NB4 (cell line): ENCODE measurements around the gene OSBPL10.

Experiments
- DNase-seq: peaks from one replicate; pipeline ENCODE4 v3.0.0; 2010; ENCODE audit warnings: low read depth
- H3K4me3 ChIP-seq: one replicate; pipeline ENCODE4 v1.5.1; 2011; ENCODE audit warnings: mild to moderate bottlenecking, low read depth, low read length, moderate library complexity
- CTCF ChIP-seq: IDR thresholded peaks from one replicate; pipeline ENCODE4 v1.5.1; 2012; ENCODE audit warnings: low read depth, low read length
- MAX ChIP-seq: IDR thresholded peaks from 2 replicates; pipeline ENCODE4 v1.6.1; 2011; ENCODE audit warnings: low read depth, low read length
- MYC ChIP-seq: IDR thresholded peaks from 2 replicates; pipeline ENCODE4 v1.6.1; 2011; ENCODE audit warnings: low read depth, low read length
- POLR2A ChIP-seq: IDR thresholded peaks from 2 replicates; pipeline ENCODE4 v1.6.1; 2011; ENCODE audit warnings: mild to moderate bottlenecking; ENCODE audit not compliant: insufficient read length; ENCODE audit errors: extremely low read depth

Gene OSBPL10

GRCh38 chr3:31725568-31725967 lies 255.5 kb downstream of the OSBPL10 start:
- no peak overlapping the region for H3K4me3 ChIP-seq
- DNase-seq: no peak
- TF ChIP-seq MYC (no peak), POLR2A (no peak), CTCF (no peak), MAX (no peak)

DNA sequence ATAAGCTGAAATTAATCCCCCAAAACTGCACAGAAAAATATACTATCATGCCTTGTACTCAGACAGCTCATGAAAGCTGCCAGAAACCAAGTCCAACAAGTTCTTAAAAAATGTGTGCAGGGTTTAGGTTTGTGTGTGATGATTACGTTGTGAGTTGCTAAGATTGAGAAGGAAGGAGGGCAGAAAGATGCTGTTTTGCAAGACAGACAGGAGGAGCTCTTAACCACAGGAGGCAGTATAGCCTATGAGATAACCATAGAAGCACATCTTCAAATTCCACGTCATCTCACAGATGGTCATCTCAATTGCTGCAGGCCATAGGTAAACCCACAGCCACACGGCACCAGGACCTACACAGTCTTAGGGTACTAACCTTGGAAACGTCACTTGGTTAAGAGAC lies 256.4 kb downstream of the OSBPL10 start:
- peak; percentile 40 for DNase-seq
- TF ChIP-seq CTCF: peak; percentile 50
- TF ChIP-seq MAX: no peak
- no peak for TF ChIP-seq POLR2A
- no peak for TF ChIP-seq MYC
- no peak overlapping the region for H3K4me3 ChIP-seq

DNA sequence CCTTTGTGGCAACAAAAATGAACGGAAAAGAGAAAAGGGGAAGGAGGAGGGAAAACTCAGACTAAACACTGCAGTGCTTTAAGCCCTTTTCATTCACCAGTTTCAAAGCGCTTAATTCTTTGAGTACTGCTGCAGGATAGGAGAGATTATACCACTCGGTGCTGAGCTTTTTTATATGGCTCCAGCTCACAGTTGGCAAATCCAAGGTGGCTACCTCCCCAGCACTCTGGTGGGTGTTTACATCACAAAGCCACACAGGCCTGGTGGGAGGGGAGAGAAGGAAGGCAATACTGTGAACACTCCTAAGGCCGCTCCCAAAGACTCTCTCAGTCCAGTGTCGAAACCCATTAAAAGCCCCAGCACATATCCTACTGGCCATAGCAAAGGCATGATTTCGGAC lies 256.9 kb downstream of the OSBPL10 start:
- no peak overlapping the region for H3K4me3 ChIP-seq
- TF ChIP-seq MAX (no peak), CTCF (no peak), POLR2A (no peak), MYC (no peak)
- no peak for DNase-seq

DNA sequence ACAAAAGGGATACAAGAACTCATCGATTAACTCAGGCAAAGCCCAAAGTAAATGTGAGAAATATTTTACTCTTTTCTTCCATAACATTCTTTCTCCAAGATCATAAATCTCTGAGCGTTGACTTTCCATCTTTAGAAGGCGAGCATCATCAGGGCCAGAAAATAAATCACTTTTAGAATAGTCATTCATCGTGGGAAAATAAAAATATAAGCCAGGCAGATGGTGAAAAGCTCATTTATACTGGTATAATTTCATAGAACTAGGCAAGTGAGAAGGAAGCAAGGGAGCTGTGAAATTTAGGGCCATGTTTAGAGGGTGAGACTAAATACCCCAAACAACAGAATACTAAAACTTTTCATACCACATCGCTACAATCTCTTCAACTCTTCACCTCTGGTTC lies 257.4 kb downstream of the OSBPL10 start:
- no peak overlapping the region for H3K4me3 ChIP-seq
- DNase-seq: no peak
- TF ChIP-seq MAX: no peak
- TF ChIP-seq MYC: no peak
- no peak for TF ChIP-seq POLR2A
- no peak for TF ChIP-seq CTCF

DNA sequence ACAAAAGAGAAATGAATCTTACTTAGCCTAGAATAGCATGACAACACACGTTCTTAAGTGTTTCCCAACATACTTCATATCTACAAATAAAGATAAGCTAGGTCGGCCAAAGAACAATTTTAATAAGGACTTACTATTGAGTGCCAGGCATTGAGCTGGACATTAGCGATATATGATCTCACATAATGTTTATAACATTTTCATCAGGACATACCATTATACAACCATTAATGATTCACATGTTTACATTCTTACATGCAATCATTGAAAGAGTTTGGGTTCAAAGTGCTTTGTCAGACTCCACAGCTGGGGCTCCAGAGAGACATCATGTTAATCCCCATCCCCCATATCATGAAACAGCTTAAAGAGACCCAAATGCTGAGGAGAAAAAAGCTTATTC lies 259.4 kb downstream of the OSBPL10 start:
- no peak for TF ChIP-seq MAX
- no peak for TF ChIP-seq CTCF
- TF ChIP-seq POLR2A: no peak
- no peak overlapping the region for H3K4me3 ChIP-seq
- no peak for DNase-seq
